ENCODE data around the gene KYNU.
"Not testable (repeated sequence)": the region's sequence is repeated elsewhere in the genome, so short reads cannot be mapped to it uniquely, and the experiment has no call there.

KYNU gene

DNA sequence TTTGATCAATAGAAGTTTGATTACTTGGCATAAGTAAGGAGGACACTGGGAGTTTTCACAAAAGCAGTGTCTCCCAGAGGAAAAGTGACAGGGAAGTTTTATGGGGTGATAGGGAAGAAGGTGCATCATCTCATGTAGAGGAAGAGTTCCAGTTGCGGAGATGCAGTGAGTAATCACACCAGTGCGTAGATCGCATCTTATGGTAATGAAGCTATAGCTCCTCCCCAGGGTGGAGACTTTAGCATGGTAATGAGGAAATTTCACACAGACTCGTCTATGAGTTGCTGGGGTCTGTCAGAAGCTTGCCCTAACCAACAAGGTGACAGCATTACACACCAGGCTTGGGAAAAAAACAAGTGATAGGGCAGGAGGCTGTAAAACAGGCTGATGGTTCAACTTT lies 49.0 kb downstream of the KYNU start:
- DNase-seq: no peak

DNA sequence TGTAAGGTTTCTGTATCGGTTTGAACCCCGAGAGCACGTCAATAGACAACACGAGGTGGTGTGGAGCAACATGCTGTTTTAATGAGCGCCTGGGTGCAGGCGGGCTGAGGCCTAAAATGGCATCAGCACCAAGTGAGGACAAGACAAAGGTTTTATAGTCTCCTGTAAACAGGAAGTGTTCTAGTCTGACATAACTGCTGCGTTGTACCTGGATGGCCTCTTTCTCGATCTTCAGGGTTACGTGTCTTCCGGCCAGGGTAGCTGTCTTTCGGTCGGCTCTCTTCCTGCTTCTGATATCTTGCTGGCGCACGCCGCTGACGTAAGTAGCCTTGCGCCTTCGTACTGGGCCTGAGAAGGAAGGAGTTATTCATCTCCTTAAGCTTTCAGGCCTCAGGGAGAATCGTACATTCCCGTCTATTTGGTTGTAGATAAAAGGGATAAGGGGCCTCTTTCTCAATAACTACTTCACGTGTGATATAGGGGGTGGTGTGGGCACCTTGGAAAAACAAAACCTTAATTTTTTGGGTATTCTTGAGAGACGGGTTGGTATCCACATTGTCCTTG lies 53.5 kb downstream of the KYNU start:
- no peak for DNase-seq

DNA sequence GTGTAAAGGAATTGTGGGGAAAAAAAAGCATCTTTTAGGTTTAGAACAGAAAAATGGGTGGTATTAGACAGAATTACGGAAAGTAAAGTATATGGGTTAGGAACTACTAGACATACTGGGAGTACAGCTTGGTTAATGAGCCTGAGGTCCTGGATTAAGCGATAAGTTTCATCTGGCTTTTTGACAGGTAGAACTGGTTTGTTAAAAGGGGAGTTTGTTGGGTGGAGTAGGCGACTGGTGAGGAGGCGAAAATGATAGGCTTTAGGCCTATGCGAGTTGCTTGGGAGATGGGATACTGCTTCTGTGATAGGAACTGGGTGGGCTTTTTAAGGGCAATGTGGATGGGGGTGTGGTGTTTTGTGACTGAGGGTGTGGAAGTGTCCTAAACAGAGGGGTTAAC lies 56.5 kb downstream of the KYNU start:
- DNase-seq: no peak

DNA sequence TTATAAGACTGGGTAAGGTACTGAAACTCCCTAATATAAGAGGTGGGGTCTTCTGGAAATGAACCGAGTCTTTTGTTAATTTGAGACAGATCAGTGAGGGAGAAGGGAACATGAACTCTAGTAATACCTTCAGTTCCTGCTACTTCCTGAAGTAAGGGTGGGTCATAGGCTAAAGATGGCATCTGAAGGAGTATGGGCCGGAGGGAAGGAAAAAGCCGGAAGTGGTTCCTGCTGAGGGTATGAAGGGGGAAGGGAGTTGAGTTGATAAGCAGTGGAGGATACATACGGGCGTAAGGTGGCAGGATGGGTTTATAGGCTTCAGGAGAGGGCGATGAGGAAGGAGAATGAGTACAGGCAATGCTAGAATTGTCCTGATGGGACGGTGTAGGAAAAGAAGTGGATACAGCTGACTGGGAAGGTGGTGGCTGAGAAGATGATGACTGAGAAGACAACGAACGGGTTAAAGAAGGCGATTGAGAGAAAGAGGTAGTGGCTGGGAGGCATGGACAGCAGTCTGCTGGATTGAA lies 58.2 kb downstream of the KYNU start:
- DNase-seq: no peak

DNA sequence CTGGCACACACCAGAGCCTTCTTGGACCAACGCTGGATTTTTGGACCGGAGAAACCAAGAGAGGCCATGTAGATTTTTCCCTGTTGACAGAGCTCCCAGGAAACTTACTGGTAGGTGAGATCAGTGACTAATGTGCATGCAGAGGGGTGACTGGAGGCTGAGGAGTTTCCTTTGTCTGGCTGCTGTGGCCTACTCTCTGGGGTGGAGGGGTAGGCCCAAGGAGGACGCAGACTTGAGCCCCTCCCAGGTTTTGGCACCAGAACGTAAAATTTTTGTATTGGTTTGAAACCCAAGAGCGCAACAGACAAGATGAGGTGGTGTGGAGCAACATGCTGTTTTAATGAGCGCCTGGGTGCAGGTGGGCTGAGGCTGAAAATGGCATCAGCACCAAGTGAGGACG lies 59.2 kb downstream of the KYNU start:
- no peak for DNase-seq

DNA sequence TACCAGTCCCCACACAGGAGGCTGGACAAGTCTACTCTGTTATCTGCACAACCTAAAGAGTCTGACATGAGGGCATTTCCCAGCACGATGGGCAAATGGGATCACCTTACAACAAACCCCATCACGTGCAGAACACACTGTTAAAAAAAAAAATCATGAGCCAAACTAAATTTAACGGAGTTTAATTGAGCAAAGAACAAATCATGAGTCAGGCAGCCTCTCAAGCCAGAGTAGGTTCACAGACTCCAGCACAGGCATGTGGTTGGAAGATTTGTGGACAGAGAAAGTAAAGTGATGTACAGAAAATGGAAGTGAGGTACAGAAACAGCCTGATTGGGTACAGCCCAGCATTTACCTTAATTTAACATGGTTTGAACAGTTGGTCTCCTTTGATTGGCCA lies 59.9 kb downstream of the KYNU start:
- DNase-seq: no peak

DNA sequence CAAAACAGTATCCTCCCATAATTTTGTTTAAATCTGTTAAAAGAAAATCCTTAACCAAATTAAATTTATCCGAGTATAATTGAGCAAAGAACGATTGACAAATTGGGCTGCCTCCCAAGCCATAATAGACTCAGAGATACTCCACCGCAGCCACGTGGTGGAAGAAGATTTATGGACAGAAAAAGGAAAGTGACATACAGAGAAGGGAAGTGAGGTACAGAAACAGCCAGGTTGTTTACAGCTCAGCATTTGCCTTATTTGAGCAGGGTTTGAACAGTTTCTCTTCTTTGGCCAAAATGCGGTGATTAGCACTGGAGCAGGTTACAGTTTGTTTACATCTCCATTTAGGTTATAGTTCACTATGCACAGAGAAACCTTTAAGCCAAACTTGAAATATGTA lies 60.8 kb downstream of the KYNU start:
- no peak for DNase-seq

DNA sequence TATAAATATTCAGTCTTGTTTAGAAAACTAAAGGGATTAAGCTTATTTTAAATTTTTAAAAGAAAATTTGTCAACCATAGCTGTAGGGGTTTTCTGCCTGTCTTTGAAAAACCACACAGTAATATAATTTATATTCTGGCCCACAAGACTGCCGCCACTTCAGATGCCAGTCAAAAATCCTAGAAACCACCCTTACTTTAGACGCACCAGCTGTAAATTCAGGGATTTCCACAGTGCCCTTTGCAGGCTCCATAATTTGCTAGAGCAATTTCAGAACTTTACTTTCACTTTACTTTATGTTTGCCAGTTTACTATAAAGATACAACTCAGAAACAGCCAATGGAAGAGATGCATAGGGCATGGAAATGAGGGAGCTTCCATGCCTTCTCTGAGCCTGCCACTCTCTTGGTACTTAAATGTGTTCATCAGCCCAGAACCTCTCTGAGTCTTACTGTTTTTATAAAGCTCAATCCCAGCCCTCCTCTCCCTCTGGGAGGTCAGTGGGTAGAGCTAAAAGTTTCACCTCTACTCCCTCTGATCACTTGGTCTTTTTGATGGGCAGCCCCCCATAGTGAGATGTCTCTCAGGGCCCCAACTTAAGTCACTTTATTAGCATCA lies 63.3 kb downstream of the KYNU start:
- DNase-seq: no peak

DNA sequence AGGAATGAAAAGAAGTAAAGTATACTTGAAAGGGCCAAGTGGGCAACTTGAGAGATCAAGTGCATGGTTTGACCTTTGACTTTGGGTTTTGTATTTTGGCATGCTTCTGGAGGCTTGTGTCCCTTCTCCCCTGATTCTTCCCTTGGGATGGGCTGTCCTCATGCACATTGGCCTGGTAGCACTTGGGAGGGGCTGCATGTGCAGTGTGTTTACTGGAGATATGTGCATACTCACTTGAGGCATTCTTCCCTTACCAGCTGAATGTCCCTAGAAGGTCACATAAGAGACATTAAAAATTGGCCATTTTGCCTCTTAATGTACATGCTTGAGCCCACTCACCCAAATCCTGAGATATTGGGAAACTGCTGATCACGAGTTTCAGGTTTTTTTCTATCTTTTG lies 65.2 kb downstream of the KYNU start:
- no peak for DNase-seq

DNA sequence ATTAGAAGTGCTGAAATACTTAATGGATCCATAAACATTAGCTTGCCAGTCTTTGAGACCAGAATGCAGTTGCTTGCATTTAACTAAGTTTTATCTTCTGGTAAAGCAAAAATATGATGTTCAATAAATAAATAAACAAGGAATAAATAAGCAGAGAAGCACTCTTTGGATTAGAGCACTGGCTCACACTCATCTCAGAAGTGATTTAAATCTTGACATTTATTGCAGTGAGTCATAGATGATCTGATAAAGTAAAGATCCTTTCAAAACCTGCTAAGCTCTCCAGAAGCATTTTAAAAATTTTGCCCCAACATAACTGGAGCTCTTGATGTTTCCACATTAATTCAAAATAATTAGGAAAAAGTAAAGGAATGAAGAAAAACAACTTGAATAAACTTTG lies 66.8 kb downstream of the KYNU start:
- no peak for DNase-seq

DNA sequence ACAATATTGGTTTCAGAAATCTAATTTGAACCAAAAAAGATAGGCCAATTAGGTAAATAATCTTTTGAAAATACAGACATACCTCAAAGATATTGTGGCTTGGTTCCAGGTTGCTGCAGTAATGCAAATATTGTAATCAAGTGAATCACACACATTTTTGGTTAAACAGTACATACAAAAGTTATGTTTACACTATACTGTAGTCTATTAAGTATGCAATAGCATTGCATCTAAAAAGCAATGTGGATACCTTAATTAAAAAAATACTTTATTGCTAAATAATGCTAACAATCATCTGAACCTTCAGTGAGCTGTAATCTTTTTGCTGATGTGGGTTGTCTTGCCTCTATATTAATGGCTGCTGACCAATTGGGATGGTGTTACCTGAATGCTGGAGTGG lies 67.3 kb downstream of the KYNU start:
- DNase-seq: no peak

DNA sequence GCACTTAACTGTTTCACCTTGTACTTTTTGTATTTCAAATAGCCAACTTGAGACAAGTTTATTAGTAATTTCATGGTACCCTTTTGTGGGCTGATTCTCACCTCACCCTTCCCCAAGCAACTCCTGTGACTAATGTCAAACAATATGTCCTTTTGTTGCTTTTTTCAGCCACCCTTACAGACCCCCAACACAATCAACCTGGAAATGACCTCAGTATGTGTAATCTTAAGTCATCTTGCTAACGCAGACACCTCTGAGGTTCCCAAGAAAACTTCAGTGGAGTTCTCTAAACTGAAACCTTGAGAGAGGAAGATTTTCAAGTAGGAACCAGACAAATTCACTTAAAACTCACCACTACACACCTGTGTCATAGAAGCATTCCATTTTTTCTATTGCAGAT lies 69.5 kb downstream of the KYNU start:
- DNase-seq: no peak

DNA sequence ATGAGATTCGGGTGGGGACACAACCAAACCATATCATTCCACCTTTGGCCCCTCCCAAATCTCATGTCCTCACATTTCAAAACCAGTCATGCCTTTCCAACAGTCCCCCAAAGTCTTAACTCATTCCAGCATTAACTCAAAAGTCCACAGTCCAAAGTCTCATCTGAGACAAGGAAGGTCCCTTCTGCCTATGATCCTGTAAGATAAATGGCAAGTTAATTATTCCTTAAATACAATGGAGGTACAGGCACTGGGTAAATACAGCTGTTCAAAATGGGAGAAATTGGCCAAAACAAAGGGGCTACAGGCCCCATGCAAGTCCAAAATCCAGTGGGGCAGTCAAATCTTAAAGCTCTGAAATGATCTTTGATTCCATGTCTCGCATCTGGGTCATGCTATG lies 71.3 kb downstream of the KYNU start:
- not testable (repeated sequence) for DNase-seq

DNA sequence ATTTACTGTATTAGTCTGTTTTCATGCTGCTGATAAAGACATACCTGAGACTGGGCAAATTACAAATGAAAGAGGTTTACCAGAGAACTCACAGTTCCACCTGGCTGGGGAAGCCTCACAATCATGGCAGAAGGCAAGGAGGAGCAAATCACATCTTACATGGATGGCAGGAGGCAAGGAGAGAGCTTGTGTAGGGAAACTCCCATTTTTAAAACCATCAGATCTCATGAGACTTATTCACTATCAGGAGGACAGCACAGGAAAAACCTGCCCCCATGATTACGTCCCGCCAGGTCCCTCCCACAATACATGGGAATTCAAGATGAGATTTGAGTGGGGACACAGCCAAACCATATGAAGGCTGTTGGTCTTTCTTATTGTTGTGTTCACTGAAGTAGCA lies 72.9 kb downstream of the KYNU start:
- DNase-seq: not testable (repeated sequence)

DNA sequence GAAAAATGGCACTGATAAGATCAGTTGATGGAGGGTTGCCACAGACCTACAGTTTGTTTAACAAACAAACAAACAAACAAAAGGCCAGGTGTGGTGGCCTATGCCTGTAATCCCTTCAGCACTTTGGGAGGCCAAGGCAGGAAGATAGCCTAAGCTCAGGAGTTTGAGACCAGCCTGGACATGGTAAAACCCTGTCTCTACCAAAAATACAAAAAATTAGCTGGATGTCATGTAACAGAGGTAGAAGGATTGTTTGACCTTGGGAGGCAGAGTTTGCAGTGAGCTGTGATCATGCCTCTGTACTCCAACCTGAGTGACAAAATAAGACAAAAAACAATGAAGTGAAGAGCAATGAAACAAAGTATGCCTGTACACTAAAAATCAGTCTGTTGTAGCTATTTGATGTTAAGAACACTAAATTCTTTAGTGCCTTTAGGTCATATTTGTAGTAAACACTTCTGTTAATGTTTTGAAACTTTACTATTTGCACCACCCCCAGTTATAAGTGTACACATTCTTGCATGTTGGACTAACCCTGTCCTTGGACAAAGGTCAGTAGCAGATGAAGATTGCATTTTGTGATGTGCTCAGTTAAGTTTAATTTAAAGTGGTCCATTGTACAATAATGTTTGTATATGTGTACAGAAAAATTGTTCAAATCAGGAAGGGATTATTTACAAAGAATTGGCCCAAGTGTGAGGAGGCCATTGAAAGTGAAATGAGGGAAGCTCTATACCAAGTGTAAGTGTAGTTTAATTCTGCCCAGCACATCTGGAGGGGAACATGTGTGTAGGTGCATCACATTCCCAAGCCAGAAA lies 73.9 kb downstream of the KYNU start:
- no peak for DNase-seq

DNA sequence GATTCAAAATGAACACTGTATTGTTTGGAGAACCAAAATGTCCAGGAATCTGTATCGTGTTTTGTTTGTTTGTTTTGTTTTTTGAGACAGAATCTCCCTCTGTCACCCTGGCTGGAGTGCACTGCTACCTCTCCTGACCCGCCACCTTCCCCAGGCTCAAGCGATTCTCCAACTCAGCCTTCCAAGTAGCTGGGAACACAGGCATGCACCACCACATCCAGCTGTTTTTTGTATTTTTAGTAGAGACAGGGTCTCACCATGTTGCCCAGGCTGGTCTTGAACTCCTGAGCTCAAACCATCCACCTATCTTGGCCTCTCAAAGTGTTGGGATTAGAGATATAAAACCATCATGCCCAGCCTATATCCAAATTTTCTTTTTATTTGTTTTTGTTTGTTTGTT lies 74.6 kb downstream of the KYNU start:
- no peak for DNase-seq

DNA sequence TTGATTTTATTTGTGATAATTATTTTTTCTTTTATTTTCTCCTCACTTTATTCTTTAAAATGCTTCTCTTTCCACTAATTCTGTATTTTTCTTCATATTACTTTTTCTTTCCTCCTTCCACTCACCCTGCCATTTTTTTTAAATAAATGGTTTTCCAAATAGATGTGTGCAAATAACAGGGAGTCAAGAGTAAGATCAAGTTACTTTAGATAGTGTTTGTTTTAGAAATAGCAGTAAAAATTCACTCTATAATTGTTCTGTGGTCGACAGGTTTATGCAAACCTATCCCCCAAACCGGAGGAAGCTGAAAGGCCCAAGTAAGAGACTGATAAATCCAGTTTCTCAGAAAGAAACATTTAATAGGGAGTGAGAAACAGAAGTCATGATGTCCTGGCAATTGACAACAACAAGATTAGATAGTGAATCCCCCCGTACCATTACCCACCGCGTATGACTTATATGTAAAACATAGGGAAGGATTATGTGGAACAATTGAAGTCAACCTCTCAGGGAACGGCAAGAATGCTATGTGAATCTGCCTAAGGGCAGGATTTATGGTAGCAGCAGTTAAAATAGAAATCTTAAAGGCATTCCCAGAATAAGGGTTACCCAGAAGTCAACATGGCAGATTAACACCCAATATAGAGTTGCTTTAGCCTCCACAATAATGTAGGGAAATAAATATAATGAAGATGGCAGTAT lies 75.5 kb downstream of the KYNU start:
- no peak for DNase-seq

DNA sequence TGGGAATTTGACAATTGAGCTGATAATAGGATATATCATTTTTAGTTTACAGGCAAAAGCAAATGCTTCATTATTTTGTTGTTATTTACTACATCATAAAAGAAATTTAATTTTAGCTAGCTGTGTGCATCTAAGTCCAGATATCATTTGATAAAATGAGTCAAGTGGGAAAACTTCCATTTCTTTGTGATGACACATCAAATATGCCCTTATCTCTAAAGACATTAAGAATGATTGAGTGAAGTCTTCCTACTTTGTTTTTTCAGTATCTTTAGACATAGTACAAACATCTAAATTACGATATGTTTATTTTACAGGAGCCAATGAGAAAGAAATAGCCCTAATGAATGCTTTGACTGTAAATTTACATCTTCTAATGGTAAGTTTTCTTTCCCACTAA lies 77.0 kb downstream of the KYNU start:
- no peak for DNase-seq

DNA sequence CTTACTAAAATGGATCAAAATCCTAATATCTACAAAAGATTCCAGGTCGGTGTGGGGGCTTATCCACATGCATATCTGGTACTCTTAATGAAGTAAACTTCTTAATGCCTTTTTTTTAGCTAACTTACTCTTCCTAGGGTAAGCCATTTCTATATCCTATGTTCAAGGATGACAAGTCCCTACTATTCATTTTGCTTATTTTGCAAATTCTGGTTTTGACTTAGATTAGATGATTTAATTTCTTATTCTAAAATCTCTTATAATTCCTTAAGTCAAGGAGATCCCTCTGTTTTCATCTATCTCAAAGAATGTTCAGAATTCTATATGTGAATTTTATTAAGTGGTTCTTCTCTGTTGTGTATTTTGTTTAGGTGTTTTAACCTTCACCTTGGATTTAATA lies 79.7 kb downstream of the KYNU start:
- DNase-seq: no peak

DNA sequence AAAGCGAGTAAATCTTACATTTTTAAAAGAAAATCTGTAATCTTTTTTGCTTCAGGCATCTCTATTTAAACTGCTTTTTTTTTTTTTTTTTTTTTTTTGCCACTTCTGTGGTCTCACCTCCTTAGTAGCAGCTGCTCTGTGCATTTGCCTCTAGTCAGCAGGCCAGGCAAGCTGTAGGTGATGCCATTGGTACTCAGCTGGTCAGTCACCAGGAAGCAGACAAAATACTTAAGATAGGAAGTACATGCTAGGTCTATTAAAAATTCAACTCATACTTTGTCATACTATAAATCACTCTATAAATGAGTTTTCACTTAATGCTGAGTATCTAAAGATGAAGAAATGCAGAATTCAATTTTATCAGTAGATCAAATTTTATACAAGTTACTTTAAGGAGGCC lies 83.7 kb downstream of the KYNU start:
- DNase-seq: no peak

DNA sequence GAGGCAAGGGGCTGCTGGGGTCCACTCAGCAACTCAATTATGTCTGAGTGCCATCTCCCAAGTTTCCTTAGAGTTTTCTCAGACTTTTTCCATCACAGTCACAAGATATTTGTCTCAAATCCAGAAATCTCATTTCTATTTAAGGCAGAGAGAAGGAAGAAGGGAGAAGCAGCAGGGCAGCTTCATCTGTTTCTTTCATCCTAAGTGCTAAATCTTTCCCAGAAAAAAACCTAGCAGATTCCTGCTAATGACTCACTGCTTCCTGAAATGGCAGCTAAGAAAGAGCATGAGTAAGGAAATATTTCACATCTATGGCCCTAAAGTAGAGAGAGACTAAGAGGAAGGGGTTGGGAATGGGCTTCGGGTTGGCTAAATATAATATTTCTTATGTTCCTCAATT lies 88.0 kb downstream of the KYNU start:
- DNase-seq: no peak

DNA sequence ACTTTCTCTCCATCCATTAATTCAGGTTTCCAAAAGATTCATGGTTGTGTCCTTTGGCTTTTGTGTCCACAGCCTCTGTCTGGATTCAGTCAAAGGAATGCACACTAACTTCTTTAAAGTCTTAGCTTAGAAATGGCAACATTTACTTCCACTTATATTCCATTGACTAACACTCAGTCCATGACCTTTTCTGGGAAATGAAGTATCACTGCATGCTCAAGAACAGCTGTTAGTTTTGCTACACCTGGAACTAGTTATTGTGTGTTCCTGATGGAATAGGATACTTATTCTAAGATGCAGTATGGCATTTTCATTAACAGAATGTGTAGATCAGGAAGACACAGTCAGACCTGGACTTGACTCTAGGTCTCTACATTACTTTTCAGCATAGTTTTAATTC lies 88.8 kb downstream of the KYNU start:
- no peak for DNase-seq

DNA sequence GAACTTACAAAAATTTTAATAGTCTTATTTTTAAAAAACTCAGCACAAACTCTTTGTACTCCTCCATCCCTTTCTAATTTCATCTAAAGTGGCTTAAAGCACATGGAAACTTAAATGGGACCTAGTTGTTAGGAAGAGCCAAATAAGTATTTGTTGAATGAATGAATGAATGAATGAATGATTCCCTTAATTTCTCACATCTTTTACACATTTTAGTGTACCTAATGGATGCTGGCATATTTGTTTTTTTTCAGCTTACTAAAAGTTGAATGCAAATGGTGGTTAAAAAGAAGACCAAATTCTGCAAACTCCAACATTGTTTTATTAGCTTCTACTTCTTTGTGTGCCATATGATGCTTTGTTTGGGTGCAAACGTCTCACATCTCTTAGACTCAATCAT lies 89.6 kb downstream of the KYNU start:
- no peak for DNase-seq
